Epithelial cell of prostate (primary cell): ENCODE results near the gene NF2.
A peak's percentile ranks its signal among the peaks of the same experiment; 100 is the strongest.

ENCODE experiments used
- DNase-seq: peaks from one replicate; pipeline ENCODE4 v3.0.0-alpha.2; 2011; ENCODE audit warnings: low read depth, low spot score
- H3K27ac ChIP-seq: fragments of 450-650 bp; 2 replicates; pipeline ENCODE4 v1.5.1; 2017; ENCODE audit warnings: mild to moderate bottlenecking

The NF2 gene

GRCh38 chr22:29654882-29655281, 51.4 kb downstream of the NF2 start:
- DNase-seq = no peak
- no peak overlapping the region for H3K27ac ChIP-seq

DNA sequence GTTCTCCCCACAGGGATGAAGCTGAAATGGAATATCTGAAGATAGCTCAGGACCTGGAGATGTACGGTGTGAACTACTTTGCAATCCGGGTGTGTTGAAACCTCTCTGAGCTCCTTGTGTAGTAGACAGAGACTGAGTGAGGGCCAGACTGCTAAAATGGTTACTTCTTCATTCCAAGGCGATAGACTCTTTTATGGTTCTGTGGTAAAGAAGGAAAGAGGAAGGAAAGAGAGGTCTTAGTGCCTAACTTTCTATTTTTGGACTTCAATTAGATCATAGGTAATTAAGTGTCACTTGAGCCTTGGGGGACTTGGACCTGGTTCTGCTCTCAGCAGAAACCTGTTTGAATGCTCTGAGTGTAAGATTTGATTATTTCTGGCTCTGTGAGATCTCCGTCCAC, 54.7 kb downstream of the NF2 start:
- no peak for DNase-seq
- H3K27ac ChIP-seq = no peak overlapping the region

DNA sequence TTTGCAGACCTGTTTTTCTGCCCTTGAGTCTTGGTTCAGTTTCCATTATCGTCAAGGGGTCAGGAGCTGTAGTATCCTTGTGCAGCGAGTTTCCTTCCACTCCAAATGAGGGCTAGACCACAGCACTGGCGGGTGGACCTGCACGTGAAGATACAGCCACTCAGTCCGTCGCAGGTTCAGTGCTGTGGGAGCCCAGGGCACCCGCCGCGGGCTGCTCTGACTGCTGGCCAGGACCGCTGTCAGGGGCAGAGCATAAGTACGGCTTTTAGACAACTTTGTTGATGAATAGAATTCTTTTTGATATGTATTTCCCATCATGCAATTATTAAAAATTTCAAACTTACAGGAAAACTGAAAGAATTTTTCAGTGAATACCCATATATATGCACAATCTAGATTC, 56.6 kb downstream of the NF2 start:
- H3K27ac ChIP-seq = no peak overlapping the region
- no peak for DNase-seq

GRCh38 chr22:29661336-29661735, 57.9 kb downstream of the NF2 start:
- H3K27ac ChIP-seq = peak overlapping the region; percentile 42

GRCh38 chr22:29663180-29663821, 59.9 kb downstream of the NF2 start:
- no peak for DNase-seq

More at GRCh38 chr22:29661336-29661735, 57.9 kb downstream of the NF2 start:
- DNase-seq = no peak

DNA sequence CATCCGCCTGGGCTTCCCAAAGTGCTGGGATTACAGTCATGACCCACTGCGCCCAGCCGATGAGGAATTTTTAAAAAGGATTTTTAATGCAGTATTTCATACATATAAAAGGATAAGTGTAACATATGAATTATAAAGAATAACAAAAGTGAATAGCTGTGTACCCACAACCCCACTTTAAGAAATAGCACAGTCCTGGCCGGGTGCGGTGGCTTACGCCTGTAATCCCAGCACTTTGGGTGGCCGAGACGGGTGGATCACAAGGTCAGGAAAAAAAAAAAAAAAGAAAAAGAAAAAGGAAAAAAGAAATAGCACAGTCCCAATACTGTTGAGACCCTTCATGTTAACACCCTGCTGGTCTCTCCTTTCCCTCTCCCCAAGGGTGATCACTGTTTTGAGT, 62.1 kb downstream of the NF2 start:
- no peak for DNase-seq
- H3K27ac ChIP-seq = no peak overlapping the region

More at GRCh38 chr22:29663180-29663821, 59.9 kb downstream of the NF2 start:
- no peak overlapping the region for H3K27ac ChIP-seq

DNA sequence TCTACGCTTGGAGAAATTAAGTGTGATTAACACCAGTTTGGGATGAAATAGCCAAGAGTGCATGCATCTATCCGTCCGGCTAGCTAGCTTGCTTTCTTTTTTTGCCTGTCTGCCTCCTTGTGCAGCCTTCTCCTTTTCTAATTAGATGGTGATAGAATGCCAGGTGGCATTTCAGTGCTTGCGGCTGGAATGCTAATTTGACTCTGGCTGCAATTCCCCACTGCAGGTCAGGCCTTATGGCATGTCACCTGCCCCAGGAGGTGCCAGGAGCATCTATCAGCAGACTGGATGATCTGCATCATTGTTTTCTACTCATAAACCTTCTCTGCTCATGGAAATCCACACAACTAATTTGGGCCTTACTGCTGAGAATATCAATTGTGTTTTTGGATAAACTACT, 65.2 kb downstream of the NF2 start:
- DNase-seq = no peak
- no peak overlapping the region for H3K27ac ChIP-seq

- H3K27ac ChIP-seq = no peak overlapping the region
- DNase-seq = no peak
Measured at GRCh38 chr22:29670626-29671025, 67.2 kb downstream of the NF2 start.

DNA sequence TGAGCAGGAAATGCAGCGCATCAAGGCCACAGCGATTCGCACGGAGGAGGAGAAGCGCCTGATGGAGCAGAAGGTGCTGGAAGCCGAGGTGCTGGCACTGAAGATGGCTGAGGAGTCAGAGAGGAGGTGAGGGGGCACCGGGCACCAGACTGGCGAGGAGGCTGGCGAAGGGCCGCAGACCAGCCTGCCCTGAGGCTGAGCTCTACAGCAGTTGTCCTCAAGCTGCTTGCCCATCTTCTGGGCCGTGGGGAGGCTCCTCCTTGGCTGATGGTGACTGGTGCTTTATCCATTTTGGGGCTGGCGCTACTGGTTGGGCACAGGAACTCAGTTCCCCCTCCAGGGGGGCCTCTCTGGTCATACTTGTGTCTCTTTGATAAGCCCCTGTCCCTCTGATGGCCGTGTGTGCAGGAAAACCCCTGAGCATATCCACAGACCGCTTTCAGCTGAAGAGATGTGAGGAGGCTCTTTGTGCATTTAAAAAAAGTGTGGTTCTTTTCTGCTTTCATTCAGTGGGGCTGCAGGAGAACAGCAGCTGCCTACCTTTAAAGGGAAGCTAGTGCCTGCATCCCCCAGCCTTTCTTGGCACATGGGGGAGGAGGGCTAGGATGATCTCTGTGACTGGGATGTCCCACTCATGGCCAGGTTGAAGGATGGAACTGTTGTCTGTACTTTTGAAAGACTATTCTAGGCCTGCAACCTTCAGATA, 70.1 kb downstream of the NF2 start:
- no peak overlapping the region for H3K27ac ChIP-seq
- no peak for DNase-seq

DNA sequence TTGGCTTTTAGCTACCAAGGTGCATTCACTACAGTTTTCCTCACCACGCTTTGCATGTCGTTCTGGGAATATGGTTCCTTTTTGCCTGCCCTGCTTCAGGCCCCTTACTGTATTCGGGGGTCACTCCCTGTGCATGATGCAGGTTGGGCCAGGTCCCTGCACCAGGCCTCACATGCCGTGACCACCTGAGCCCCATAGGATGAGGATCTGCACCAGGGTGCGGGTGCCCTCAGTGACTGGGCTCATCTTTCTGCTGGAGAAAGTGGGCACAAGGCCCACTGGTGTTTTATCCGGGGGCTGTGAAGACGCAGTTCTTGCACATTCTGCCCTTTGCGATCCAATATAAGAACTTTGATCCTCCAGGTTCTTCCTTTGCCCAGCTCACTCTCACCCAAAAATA, 70.7 kb downstream of the NF2 start:
- DNase-seq = no peak
- no peak overlapping the region for H3K27ac ChIP-seq

DNA sequence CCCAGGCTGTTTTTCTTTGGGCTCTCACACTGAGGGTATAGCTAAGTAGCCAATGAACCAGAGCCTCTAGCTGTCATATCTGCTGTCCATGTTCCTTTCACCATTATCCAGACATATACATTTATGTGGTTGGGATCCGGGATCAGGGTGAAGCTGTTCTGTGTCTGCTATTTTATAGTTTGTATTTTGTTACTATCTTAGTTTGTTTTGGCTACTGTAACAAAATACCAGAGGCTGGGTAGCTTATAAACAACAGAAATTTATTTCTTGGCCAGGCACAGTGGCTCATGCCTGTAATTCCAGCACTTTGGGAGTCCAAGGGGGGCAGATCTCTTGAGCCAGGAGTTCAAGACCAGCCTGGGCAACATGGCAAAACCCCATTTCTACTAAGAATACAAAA, 75.9 kb downstream of the NF2 start:
- H3K27ac ChIP-seq = no peak overlapping the region
- no peak for DNase-seq

- H3K27ac ChIP-seq = no peak overlapping the region
- DNase-seq = no peak
Measured at GRCh38 chr22:29683536-29683935, 80.1 kb downstream of the NF2 start.

GRCh38 chr22:29684244-29684643, 80.8 kb downstream of the NF2 start:
- DNase-seq = no peak
- H3K27ac ChIP-seq = no peak overlapping the region

GRCh38 chr22:29689206-29689879, 85.9 kb downstream of the NF2 start:
- no peak for DNase-seq

DNA sequence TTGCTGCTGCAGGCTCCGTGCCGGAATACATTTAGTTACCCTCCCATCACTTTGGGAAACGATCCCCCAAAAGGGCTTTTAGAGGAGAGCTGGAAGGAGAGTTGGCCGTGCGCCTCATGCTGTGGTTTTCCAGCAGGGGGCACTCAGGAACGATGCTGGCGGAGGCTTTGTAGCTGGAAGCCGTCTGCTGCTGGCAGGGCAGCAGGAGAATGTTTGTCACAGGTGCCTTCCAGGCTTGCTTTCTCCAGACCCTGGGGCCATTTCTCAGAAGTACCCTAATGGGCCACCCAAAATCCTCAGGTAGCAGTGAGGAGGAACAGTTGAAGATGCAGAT, 86.4 kb downstream of the NF2 start:
- no peak for DNase-seq
- no peak overlapping the region for H3K27ac ChIP-seq

More at GRCh38 chr22:29689206-29689879, 85.9 kb downstream of the NF2 start:
- no peak overlapping the region for H3K27ac ChIP-seq

GRCh38 chr22:29690476-29690875, 87.0 kb downstream of the NF2 start:
- DNase-seq = no peak
- no peak overlapping the region for H3K27ac ChIP-seq

DNA sequence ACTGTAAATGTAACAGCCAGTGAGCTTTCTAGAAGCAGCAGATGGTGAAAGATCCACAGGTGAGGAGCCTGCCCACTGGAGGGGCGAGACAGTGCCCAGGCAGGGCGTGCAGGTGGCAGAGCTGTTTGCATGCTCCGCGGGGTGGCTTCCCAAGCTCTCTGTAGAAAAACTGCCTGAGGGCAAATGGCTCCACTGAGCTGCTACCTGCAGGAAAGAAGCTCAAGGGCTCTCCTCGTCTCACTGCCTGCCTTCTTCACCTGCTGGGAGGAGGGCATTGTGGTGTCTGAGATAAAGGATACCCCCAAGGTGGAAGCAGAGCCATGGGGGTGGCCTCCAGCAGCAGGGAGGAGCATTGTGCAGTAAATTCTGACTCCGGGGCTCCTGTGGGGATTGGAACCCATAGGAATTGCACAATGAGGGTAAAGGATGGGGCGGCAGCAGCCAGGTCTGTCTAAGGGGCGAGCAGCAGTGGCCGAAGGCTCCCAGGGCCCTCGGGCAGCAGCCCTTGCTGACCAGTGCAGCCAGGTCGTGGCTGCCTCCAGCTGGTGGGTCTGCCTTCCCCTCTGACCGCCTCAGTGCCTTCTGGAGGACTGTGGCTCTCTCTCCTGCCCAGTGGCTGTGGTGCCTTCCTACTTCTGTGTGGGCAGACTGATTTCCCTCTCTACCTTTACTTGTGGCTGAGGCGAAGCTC, 88.3 kb downstream of the NF2 start:
- H3K27ac ChIP-seq = no peak overlapping the region
- DNase-seq = no peak

DNA sequence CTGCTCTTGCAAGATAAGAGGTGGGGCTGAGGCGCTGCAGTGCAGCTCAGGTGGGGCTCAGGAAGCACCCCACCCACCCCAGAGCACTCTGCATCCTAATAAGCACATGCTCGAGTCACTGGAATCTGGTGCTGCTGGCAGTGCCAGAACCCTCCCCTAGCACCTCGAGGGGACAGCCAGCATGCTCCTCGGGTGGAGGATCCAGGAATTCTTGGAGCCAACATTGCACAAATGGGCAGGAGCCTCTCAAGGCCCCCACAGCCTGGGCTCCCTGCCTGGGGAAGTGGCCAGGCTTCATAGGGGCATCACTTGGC, 88.9 kb downstream of the NF2 start:
- DNase-seq = no peak
- no peak overlapping the region for H3K27ac ChIP-seq

GRCh38 chr22:29693161-29693560, 89.7 kb downstream of the NF2 start:
- no peak overlapping the region for H3K27ac ChIP-seq
- DNase-seq = no peak

DNA sequence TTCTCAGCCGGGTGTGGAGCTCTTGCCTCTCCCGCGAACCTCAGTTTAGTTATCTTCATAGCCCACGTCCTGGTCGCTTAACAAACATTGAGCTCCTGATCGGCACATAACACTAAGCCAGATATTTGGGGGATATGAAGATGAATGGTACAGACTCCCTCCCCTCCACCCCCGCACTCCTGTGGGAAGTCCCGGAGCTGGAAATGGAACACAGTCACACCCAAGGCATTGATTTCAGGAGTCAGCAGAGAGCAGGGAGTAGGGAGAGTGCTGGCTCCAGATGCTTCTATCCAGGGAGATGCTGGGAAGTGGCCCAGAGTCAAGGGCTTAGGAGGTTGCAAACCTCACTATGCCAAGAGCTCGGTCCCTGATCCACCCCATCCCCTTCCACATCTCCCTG, 90.2 kb downstream of the NF2 start:
- no peak for DNase-seq
- no peak overlapping the region for H3K27ac ChIP-seq
